WTC11 (cell line): Measurements from ENCODE around the gene THBS2.

ENCODE experiments used
- CBFB ChIP-seq: sonication (generic); formaldehyde crosslinking; IDR thresholded peaks from 2 replicates; pipeline ENCODE4 v1.8.1; 2022; ENCODE audit warnings: mild to moderate bottlenecking, low read depth, missing genetic modification reagents
- CREB1 ChIP-seq: sonication (generic); formaldehyde crosslinking; IDR thresholded peaks from 2 replicates; pipeline ENCODE4 v1.8.0; 2023; ENCODE audit warnings: mild to moderate bottlenecking, missing genetic modification reagents
- FOXP1 ChIP-seq: sonication (generic); formaldehyde crosslinking; IDR thresholded peaks from 2 replicates; pipeline ENCODE4 v1.8.0; 2022; ENCODE audit warnings: missing genetic modification reagents, mild to moderate bottlenecking, moderate library complexity, borderline replicate concordance
- MXD4 ChIP-seq: fragments of 250-450 bp; sonication (Bioruptor Pico); IDR thresholded peaks from 2 replicates; pipeline ENCODE4 v1.8.0; 2021; ENCODE audit warnings: mild to moderate bottlenecking, moderate library complexity, borderline replicate concordance
- MYBL2 ChIP-seq: sonication (generic); formaldehyde crosslinking; IDR thresholded peaks from 2 replicates; pipeline ENCODE4 v1.8.1; 2023; ENCODE audit warnings: mild to moderate bottlenecking, moderate library complexity, missing genetic modification reagents
- ZNF138 ChIP-seq: sonication (generic); formaldehyde crosslinking; conservative IDR thresholded peaks from 2 replicates; pipeline ENCODE4 v1.8.1; 2022; ENCODE audit warnings: mild to moderate bottlenecking, moderate library complexity, missing genetic modification reagents
- TF ChIP-seq, protein P1 (sequence below): fragments of 200-600 bp; IDR thresholded peaks from 2 replicates; pipeline ENCODE4 v1.8.0; 2022; ENCODE audit warnings: antibody characterized with exemption
- TF ChIP-seq, protein P2 (sequence below): sonication (generic); formaldehyde crosslinking; IDR thresholded peaks from 2 replicates; pipeline ENCODE4 v1.8.0; 2022; ENCODE audit warnings: mild to moderate bottlenecking, missing genetic modification reagents
- TF ChIP-seq, protein P3 (sequence below): sonication (generic); formaldehyde crosslinking; IDR thresholded peaks from 2 replicates; pipeline ENCODE4 v1.8.1; 2023; ENCODE audit warnings: mild to moderate bottlenecking, missing genetic modification reagents, borderline replicate concordance

DNA sequence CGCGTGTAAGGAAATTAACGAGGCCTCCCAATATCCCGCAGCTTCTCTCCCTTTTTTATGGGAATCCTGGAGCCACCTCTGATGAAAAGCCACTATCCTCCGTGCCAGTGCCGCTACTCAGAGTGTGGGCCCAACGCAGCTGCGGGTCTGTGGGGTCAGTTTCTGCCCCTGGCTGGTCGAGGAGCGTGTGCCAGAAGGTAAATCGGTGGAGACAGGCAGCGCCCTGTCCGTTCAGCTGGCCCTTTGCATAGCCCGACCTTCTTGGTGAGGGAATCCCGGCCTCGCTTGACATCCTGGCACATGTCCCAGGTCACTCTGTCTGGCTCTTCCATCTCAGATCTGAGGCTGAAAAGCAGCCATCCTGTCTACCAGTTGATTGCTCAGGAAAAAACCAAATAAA lies 4.6 kb downstream of the THBS2 start:
- TF ChIP-seq, protein P1, sequence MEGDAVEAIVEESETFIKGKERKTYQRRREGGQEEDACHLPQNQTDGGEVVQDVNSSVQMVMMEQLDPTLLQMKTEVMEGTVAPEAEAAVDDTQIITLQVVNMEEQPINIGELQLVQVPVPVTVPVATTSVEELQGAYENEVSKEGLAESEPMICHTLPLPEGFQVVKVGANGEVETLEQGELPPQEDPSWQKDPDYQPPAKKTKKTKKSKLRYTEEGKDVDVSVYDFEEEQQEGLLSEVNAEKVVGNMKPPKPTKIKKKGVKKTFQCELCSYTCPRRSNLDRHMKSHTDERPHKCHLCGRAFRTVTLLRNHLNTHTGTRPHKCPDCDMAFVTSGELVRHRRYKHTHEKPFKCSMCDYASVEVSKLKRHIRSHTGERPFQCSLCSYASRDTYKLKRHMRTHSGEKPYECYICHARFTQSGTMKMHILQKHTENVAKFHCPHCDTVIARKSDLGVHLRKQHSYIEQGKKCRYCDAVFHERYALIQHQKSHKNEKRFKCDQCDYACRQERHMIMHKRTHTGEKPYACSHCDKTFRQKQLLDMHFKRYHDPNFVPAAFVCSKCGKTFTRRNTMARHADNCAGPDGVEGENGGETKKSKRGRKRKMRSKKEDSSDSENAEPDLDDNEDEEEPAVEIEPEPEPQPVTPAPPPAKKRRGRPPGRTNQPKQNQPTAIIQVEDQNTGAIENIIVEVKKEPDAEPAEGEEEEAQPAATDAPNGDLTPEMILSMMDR: no peak
- TF ChIP-seq MYBL2 (CRISPR knock-in tag): no peak
- TF ChIP-seq FOXP1 (CRISPR knock-in tag): no peak
- TF ChIP-seq, protein P2, sequence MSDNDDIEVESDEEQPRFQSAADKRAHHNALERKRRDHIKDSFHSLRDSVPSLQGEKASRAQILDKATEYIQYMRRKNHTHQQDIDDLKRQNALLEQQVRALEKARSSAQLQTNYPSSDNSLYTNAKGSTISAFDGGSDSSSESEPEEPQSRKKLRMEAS (CRISPR knock-in tag): no peak
- TF ChIP-seq ZNF138 (CRISPR knock-in tag): no peak
- TF ChIP-seq CREB1 (CRISPR knock-in tag): no peak
- no peak for TF ChIP-seq MXD4 (CRISPR knock-in tag)
- TF ChIP-seq CBFB (CRISPR knock-in tag): no peak
- TF ChIP-seq, protein P3, sequence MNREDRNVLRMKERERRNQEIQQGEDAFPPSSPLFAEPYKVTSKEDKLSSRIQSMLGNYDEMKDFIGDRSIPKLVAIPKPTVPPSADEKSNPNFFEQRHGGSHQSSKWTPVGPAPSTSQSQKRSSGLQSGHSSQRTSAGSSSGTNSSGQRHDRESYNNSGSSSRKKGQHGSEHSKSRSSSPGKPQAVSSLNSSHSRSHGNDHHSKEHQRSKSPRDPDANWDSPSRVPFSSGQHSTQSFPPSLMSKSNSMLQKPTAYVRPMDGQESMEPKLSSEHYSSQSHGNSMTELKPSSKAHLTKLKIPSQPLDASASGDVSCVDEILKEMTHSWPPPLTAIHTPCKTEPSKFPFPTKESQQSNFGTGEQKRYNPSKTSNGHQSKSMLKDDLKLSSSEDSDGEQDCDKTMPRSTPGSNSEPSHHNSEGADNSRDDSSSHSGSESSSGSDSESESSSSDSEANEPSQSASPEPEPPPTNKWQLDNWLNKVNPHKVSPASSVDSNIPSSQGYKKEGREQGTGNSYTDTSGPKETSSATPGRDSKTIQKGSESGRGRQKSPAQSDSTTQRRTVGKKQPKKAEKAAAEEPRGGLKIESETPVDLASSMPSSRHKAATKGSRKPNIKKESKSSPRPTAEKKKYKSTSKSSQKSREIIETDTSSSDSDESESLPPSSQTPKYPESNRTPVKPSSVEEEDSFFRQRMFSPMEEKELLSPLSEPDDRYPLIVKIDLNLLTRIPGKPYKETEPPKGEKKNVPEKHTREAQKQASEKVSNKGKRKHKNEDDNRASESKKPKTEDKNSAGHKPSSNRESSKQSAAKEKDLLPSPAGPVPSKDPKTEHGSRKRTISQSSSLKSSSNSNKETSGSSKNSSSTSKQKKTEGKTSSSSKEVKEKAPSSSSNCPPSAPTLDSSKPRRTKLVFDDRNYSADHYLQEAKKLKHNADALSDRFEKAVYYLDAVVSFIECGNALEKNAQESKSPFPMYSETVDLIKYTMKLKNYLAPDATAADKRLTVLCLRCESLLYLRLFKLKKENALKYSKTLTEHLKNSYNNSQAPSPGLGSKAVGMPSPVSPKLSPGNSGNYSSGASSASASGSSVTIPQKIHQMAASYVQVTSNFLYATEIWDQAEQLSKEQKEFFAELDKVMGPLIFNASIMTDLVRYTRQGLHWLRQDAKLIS (CRISPR knock-in tag): no peak
